GM18870 (cell line): ENCODE measurements around the gene QRFP.
"Not testable (repeated sequence)": the region's sequence is repeated elsewhere in the genome, so short reads cannot be mapped to it uniquely, and the experiment has no call there.

ENCODE experiments used
- ATAC-seq: cut with Tn5 transposase; IDR thresholded peaks from one replicate; pipeline ENCODE4 v1.9.1; 2021; ENCODE audit warnings: moderate library complexity; ENCODE audit not compliant: unreplicated experiment

The QRFP gene

GRCh38 chr9:130920762-130921299 lies 24.2 kb upstream of the QRFP start:
- no peak for ATAC-seq

- no peak for ATAC-seq
These were observed 23.6 kb upstream of the QRFP start for GRCh38 chr9:130920233-130920632.

GRCh38 chr9:130919559-130920145 lies 23.0 kb upstream of the QRFP start:
- no peak for ATAC-seq

- no peak for ATAC-seq
These were observed 22.4 kb upstream of the QRFP start for GRCh38 chr9:130918826-130919558.

- no peak for ATAC-seq
These were observed 21.7 kb upstream of the QRFP start for GRCh38 chr9:130918101-130918825.

- ATAC-seq, result no peak
These were observed 20.8 kb upstream of the QRFP start for GRCh38 chr9:130917168-130917960.

GRCh38 chr9:130915096-130915447 lies 18.5 kb upstream of the QRFP start:
- ATAC-seq, result no peak

- no peak for ATAC-seq
These were observed 17.9 kb upstream of the QRFP start for GRCh38 chr9:130914417-130915095.

- ATAC-seq, result no peak
These were observed 17.2 kb upstream of the QRFP start for GRCh38 chr9:130913599-130914416.

GRCh38 chr9:130912932-130913598 lies 16.5 kb upstream of the QRFP start:
- ATAC-seq, result no peak

- ATAC-seq, result no peak
These were observed 14.8 kb upstream of the QRFP start for GRCh38 chr9:130911254-130912049.

- not testable (repeated sequence) for ATAC-seq
These were observed 14.1 kb upstream of the QRFP start for GRCh38 chr9:130910670-130911069.

- ATAC-seq, result not testable (repeated sequence)
These were observed 13.4 kb upstream of the QRFP start for GRCh38 chr9:130910041-130910440.

GRCh38 chr9:130908878-130909355 lies 12.3 kb upstream of the QRFP start:
- ATAC-seq, result no peak

GRCh38 chr9:130908146-130908877 lies 11.7 kb upstream of the QRFP start:
- no peak for ATAC-seq

GRCh38 chr9:130906735-130907416 lies 10.3 kb upstream of the QRFP start:
- no peak for ATAC-seq
